Liver (tissue), 3 donors: ENCODE results near the gene STK11.

Experiments used
- CTCF ChIP-seq: fragments of 150-350 bp; IDR thresholded peaks from 2 replicates; pipeline ENCODE4 v1.5.1; 2017; ENCODE audit warnings: improper control_type of control experiment, low read depth, low read length; ENCODE audit not compliant: missing input control
- GABPA ChIP-seq, 2 donors: IDR thresholded peaks in 1 of 2; conservative IDR thresholded peaks in 1 of 2; 2 replicates each; pipeline ENCODE4 v1.6.1; 2016; ENCODE audit warnings: antibody characterized with exemption in 2 of 2, mild to moderate bottlenecking in 1 of 2, moderate library complexity in 1 of 2
- TAF1 ChIP-seq: conservative IDR thresholded peaks from 2 replicates; pipeline ENCODE4 v1.6.1; 2016; ENCODE audit warnings: antibody characterized with exemption, mild to moderate bottlenecking
- donor health status: healthy.
- donor health status: healthy.

GRCh38 chr19:1158885-1159448 lies 46.6 kb upstream of the STK11 start:
- TF ChIP-seq CTCF (no peak), TAF1 (no peak), GABPA (IDR thresholded peaks at IDR 0.05 in 1 of 2, conservative IDR thresholded peaks at IDR 0.05 in 1 of 2) (no peak)
